Stomach (tissue), 9 donors: ENCODE measurements around the gene NHSL1. TPM values are rescaled to one million over a fixed set of nuclear protein-coding genes. Genes with fewer than 3 reads are reported as not detected.

Source experiments
- DNase-seq, 2 donors: peaks; one replicate each; pipeline versions ENCODE4 v3.0.0 to v3.0.0-alpha.2; 2013 to 2019
- H3K27ac ChIP-seq, 5 donors: fragments of 200-600 bp in 4 of 5; sonication (generic) in 4 of 5; one replicate each; pipeline ENCODE4 v1.5.1; 2013 to 2019; ENCODE audit warnings: mild to moderate bottlenecking in 1 of 5, moderate library complexity in 1 of 5
- H3K27me3 ChIP-seq, 3 donors: fragments of 200-600 bp; sonication (generic); one replicate each; pipeline ENCODE4 v1.5.1; 2017 to 2019; ENCODE audit warnings: mixed run types in 1 of 3
- H3K36me3 ChIP-seq, 4 donors: fragments of 200-600 bp; sonication (generic); 1 replicate in 3 of 4; 2 replicates in 1 of 4; pipeline ENCODE4 v1.5.1; 2016 to 2019
- H3K4me1 ChIP-seq, 4 donors: fragments of 200-600 bp; sonication (generic); one replicate each; pipeline ENCODE4 v1.5.1; 2016 to 2019
- H3K4me3 ChIP-seq, 4 donors: fragments of 200-600 bp; sonication (generic) in 3 of 4; one replicate each; pipeline ENCODE4 v1.5.1; 2016 to 2019; ENCODE audit warnings: mild to moderate bottlenecking in 1 of 4
- H3K9me3 ChIP-seq, 4 donors: fragments of 200-600 bp; sonication (generic); one replicate each; pipeline ENCODE4 v1.5.1; 2016 to 2019
- EP300 ChIP-seq: sonication (generic); formaldehyde crosslinking; IDR thresholded peaks from one replicate; pipeline ENCODE4 v1.6.1; 2017; ENCODE audit warnings: antibody characterized with exemption
- POLR2A ChIP-seq, 4 donors: fragments of 450-650 bp; IDR thresholded peaks; one replicate each; pipeline ENCODE4 v1.6.1; 2016; ENCODE audit warnings: antibody characterized with exemption in 4 of 4, control low read depth in 2 of 4, mild to moderate bottlenecking in 1 of 4, moderate library complexity in 1 of 4
- POLR2AphosphoS5 ChIP-seq, 3 donors: sonication (generic); formaldehyde crosslinking; IDR thresholded peaks; one replicate each; pipeline ENCODE4 v1.6.1; 2016; ENCODE audit warnings: antibody characterized with exemption in 3 of 3
- WGBS, 5 donors: extraction: QIAGEN DNeasy Blood & Tissue Kit in 3 of 5; methylation state at CpG; one replicate each; pipeline versions ENCODE4 v1.1.5 to v1.1.7; 2013 to 2018; 5-methylcytosine and 5-hydroxymethylcytosine counted together
- intact Hi-C: fragments of 100-400 bp; cut with DNase I; formaldehyde crosslinking; loops from one replicate; pipeline ENCODE4 v1.15.1; 2023; ENCODE audit warnings: low total_unique reads
- polyA plus RNA-seq, 3 donors: library from polyadenylated mRNA; stranded (reverse); fragments of 200-250 nt; gene quantifications; one replicate each; pipeline ENCODE4 v1.2.3, GENCODE V29; 2013
- total RNA-seq, 5 donors: library from RNA; depleted of rRNA; stranded (reverse); fragments of >200 nt; gene quantifications; one replicate each; pipeline versions ENCODE4 v1.1.0 to v1.2.3, GENCODE V29; 2014 to 2016
- TF ChIP-seq, protein P1 (sequence below), 7 experiments: fragments of 450-650 bp in 4 of 7; fragments of 200-600 bp in 3 of 7; sonication (generic) in 3 of 7; IDR thresholded peaks; one replicate each; pipeline ENCODE4 v1.5.1; 2016 to 2019; ENCODE audit warnings: antibody characterized with exemption in 7 of 7, control low read depth in 2 of 7, mild to moderate bottlenecking in 1 of 7
- donor health status: healthy with polysubstance abuse.
- donor health status: Bipolar disorder and iron deficiency.
- donor health status: healthy.

NHSL1 gene
- total and polyA plus RNA-seq, 8 donors: 1.8 to 44.6 (median 27.4) TPM

- TF ChIP-seq, protein P1, sequence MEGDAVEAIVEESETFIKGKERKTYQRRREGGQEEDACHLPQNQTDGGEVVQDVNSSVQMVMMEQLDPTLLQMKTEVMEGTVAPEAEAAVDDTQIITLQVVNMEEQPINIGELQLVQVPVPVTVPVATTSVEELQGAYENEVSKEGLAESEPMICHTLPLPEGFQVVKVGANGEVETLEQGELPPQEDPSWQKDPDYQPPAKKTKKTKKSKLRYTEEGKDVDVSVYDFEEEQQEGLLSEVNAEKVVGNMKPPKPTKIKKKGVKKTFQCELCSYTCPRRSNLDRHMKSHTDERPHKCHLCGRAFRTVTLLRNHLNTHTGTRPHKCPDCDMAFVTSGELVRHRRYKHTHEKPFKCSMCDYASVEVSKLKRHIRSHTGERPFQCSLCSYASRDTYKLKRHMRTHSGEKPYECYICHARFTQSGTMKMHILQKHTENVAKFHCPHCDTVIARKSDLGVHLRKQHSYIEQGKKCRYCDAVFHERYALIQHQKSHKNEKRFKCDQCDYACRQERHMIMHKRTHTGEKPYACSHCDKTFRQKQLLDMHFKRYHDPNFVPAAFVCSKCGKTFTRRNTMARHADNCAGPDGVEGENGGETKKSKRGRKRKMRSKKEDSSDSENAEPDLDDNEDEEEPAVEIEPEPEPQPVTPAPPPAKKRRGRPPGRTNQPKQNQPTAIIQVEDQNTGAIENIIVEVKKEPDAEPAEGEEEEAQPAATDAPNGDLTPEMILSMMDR (IDR thresholded peaks at IDR 0.05): peak in 5 of 7 experiments; percentile 37 to 48 (median 43)
- no peak for TF ChIP-seq EP300
- no peak for TF ChIP-seq POLR2A (IDR thresholded peaks at IDR 0.05)
- TF ChIP-seq POLR2AphosphoS5 (IDR thresholded peaks at IDR 0.05): no peak
- 88 to 97% (median 91%) methylated on average over 3 of the region's 3 CpGs for WGBS, 5 donors
- peak in 1 of 2 donors; percentile 57 for DNase-seq
Observed at GRCh38 chr6:138517635-138518034, 18.3 kb upstream of the NHSL1 start.

GRCh38 chr6:138515657-138516248, 16.5 kb upstream of the NHSL1 start:
- H3K4me3 ChIP-seq: no peak overlapping the region
- DNase-seq: no peak
- peaks cover 0 to 10% (median 2%) of the 10 kb centered on the region in 4 donors for H3K4me1 ChIP-seq
- no peaks in the 10 kb centered on the region for H3K36me3 ChIP-seq
- no peaks in the 10 kb centered on the region for H3K27me3 ChIP-seq
- intact Hi-C loops: no loop called here
- no peak overlapping the region for H3K27ac ChIP-seq
- WGBS, 5 donors: 90 to 94% (median 91%) methylated on average over 12 of the region's 12 CpGs
- H3K9me3 ChIP-seq: peaks cover 0 to 4% (median 0%) of the 10 kb centered on the region in 4 donors
- TF ChIP-seq POLR2AphosphoS5 (IDR thresholded peaks at IDR 0.05): no peak
- TF ChIP-seq EP300: no peak
- no peak for TF ChIP-seq POLR2A (IDR thresholded peaks at IDR 0.05)
- TF ChIP-seq, protein P1 (IDR thresholded peaks at IDR 0.05): no peak

More at GRCh38 chr6:138517635-138518034, 18.3 kb upstream of the NHSL1 start:
- Histone ChIP-seq H3K4me1 (peaks cover 4 to 15% (median 7%) of the 10 kb centered on the region in 4 donors), H3K27me3 (no peaks in the 10 kb centered on the region), H3K27ac (no peak overlapping the region), H3K9me3 (peaks cover 0 to 4% (median 0%) of the 10 kb centered on the region in 4 donors), H3K4me3 (no peak overlapping the region), H3K36me3 (no peaks in the 10 kb centered on the region)
- intact Hi-C loops: no loop called here

DNA sequence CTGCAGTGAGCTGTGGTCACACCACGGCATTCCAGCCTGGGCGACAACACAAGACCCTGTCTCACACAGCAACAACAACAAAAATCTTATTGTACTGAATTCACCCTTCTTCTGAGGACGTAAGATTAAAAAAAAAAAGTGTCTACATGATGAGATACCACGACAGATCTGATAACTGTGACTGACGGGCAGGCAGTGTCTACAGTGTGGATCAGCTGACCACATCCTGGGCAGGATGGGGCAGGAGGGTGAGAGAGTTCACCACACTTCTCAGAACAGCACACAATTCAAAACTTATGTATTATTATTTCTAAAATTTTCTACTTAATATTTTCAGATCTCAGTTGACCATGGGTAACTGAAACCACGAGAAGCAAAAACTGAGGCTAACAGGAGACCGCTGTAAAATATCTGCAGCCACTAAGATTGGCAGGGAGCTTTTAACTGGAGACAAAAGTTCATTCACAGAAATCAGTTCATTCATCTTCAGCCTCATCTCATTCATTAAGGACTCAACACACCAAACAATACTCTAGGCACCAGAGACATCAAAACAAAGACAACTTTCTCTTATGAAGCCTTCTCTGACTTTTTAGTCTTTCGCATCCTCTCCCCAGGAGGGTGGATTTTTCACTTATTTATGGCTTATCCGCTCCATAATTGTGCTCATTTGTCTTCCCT, 15.7 kb upstream of the NHSL1 start:
- intact Hi-C loops: no loop called here

GRCh38 chr6:138512609-138513008, 13.3 kb upstream of the NHSL1 start:
- intact Hi-C loops: no loop called here
- H3K27ac ChIP-seq: no peak overlapping the region

More for the DNA sequence above, 15.7 kb upstream of the NHSL1 start:
- no peaks in the 10 kb centered on the region for H3K27me3 ChIP-seq
- H3K36me3 ChIP-seq: no peaks in the 10 kb centered on the region
- H3K4me1 ChIP-seq: peaks cover 0 to 10% (median 2%) of the 10 kb centered on the region in 4 donors
- 76 to 90% (median 84%) methylated on average over 9 of the region's 9 CpGs for WGBS, 5 donors
- no peak overlapping the region for H3K4me3 ChIP-seq
- H3K9me3 ChIP-seq: peaks cover 0 to 4% (median 0%) of the 10 kb centered on the region in 4 donors
- H3K27ac ChIP-seq: no peak overlapping the region
- no peak for TF ChIP-seq POLR2AphosphoS5 (IDR thresholded peaks at IDR 0.05)
- TF ChIP-seq EP300: no peak
- no peak for DNase-seq

More at GRCh38 chr6:138512609-138513008, 13.3 kb upstream of the NHSL1 start:
- H3K4me1 ChIP-seq: peaks cover 0 to 26% (median 11%) of the 10 kb centered on the region in 4 donors
- H3K27me3 ChIP-seq: no peaks in the 10 kb centered on the region
- DNase-seq: no peak
- H3K9me3 ChIP-seq: peaks cover 0 to under 1% (median 0%) of the 10 kb centered on the region in 4 donors
- 76 to 82% (median 80%) methylated on average over 8 of the region's 8 CpGs for WGBS, 5 donors
- no peaks in the 10 kb centered on the region for H3K36me3 ChIP-seq
- no peak overlapping the region for H3K4me3 ChIP-seq
- TF ChIP-seq POLR2A (IDR thresholded peaks at IDR 0.05) (no peak), POLR2AphosphoS5 (IDR thresholded peaks at IDR 0.05) (no peak), EP300 (no peak)
- TF ChIP-seq, protein P1 (IDR thresholded peaks at IDR 0.05): no peak
